HepG2 (cell line): ENCODE results near the gene IER2. TPM values are rescaled to one million over a fixed set of nuclear protein-coding genes. Genes with fewer than 3 reads are reported as not detected.

Source experiments
- AHDC1 ChIP-seq: sonication (generic); formaldehyde crosslinking; IDR thresholded peaks from 2 replicates; pipeline ENCODE4 v1.5.1; 2020; ENCODE audit warnings: mild to moderate bottlenecking, missing genetic modification reagents, borderline replicate concordance
- ERF ChIP-seq: IDR thresholded peaks from 2 replicates; pipeline ENCODE4 v1.6.1; 2018; ENCODE audit warnings: missing biosample characterization, missing genetic modification reagents
- FOSL2 ChIP-seq: sonication (generic); formaldehyde crosslinking; IDR thresholded peaks from 2 replicates; pipeline ENCODE4 v1.4.0; 2020; ENCODE audit warnings: missing genetic modification reagents
- FOXO1 ChIP-seq: sonication (generic); formaldehyde crosslinking; IDR thresholded peaks from 2 replicates; pipeline ENCODE4 v1.4.0; 2020; ENCODE audit warnings: missing genetic modification reagents
- GFI1 ChIP-seq: sonication (generic); formaldehyde crosslinking; IDR thresholded peaks from 2 replicates; pipeline ENCODE4 v1.5.0; 2020; ENCODE audit warnings: missing genetic modification reagents, mild to moderate bottlenecking, borderline replicate concordance
- MAFK ChIP-seq, 2 experiments: IDR thresholded peaks in 1 of 2; conservative IDR thresholded peaks in 1 of 2; 2 replicates each; pipeline ENCODE4 v1.6.1; 2011; ENCODE audit warnings: improper control_type of control experiment in 2 of 2, low read length in 2 of 2
- MIER2 ChIP-seq: IDR thresholded peaks from 2 replicates; pipeline ENCODE4 v1.6.1; 2016; ENCODE audit warnings: missing biosample characterization, missing genetic modification reagents
- NFYB ChIP-seq: sonication (generic); formaldehyde crosslinking; IDR thresholded peaks from 2 replicates; pipeline ENCODE4 v1.4.0; 2020; ENCODE audit warnings: missing genetic modification reagents
- PAXIP1 ChIP-seq: sonication (generic); formaldehyde crosslinking; conservative IDR thresholded peaks from 2 replicates; pipeline ENCODE4 v1.4.0; 2020; ENCODE audit warnings: mild to moderate bottlenecking, missing genetic modification reagents, moderate library complexity
- POLR2AphosphoS5 ChIP-seq: IDR thresholded peaks from 2 replicates; pipeline ENCODE4 v1.6.1; 2012; ENCODE audit warnings: low read depth, low read length
- ZBTB26 ChIP-seq: IDR thresholded peaks from 2 replicates; pipeline ENCODE4 v1.6.1; 2016; ENCODE audit warnings: missing compliant biosample characterization, missing genetic modification reagents, borderline replicate concordance
- ZBTB8A ChIP-seq: sonication (generic); formaldehyde crosslinking; IDR thresholded peaks from 2 replicates; pipeline ENCODE4 v1.4.0; 2020; ENCODE audit warnings: mild to moderate bottlenecking, low read depth, missing genetic modification reagents, borderline replicate concordance
- ZMYM2 ChIP-seq: sonication (generic); formaldehyde crosslinking; IDR thresholded peaks from 2 replicates; pipeline ENCODE4 v1.8.0; 2022; ENCODE audit warnings: mild to moderate bottlenecking, missing genetic modification reagents
- ZNF512B ChIP-seq: sonication (generic); formaldehyde crosslinking; IDR thresholded peaks from 2 replicates; pipeline ENCODE4 v1.5.1; 2020; ENCODE audit warnings: missing genetic modification reagents, mild to moderate bottlenecking, borderline replicate concordance
- ZNF550 ChIP-seq: sonication (generic); formaldehyde crosslinking; IDR thresholded peaks from 2 replicates; pipeline ENCODE4 v1.4.0; 2020; ENCODE audit warnings: mild to moderate bottlenecking, missing genetic modification reagents, borderline replicate concordance
- polyA plus RNA-seq, 8 experiments: library from polyadenylated mRNA; depleted of rRNA in 3 of 8; stranded (reverse) in 7 of 8; unstranded in 1 of 8; fragments of >200 nt; fragmentation: Illumina TruSeq in 4 of 8; extraction: Trizol in 4 of 8; gene quantifications; 2 replicates each; pipeline versions ENCODE4 v1.2.1 to v1.2.3, GENCODE V29; 2011 to 2016; ENCODE audit warnings: low read depth in 4 of 8, missing spikeins in 1 of 8, mixed read lengths in 1 of 8; ENCODE audit not compliant: insufficient read depth in 1 of 8
- total RNA-seq, 5 experiments: library from RNA; depleted of rRNA; stranded (reverse); fragments of >200 nt; fragmentation: Illumina TruSeq; extraction: Trizol; gene quantifications; 2 replicates each; pipeline ENCODE4 v1.2.3, GENCODE V29; 2016; ENCODE audit warnings: low read depth in 1 of 5

Gene IER2
- total and polyA plus RNA-seq, 2 of the 13 experiments (the other 11 are each of a cell fraction or from before 2014, with no cell fraction given) = 10.1 to 14.3 TPM

GRCh38 chr19:13162724-13163608 is 12.8 kb downstream of the IER2 start (continued):
- TF ChIP-seq PAXIP1 (CRISPR knock-in tag) (peak; percentile 93), FOXO1 (CRISPR knock-in tag) (peak; percentile 82), ZMYM2 (CRISPR knock-in tag) (peak; percentile 99), GFI1 (0 out of 2 replicates have a peak, but pooled peaks have one; percentile 19), NFYB (CRISPR knock-in tag) (peak; percentile 65), ZNF550 (CRISPR knock-in tag) (no peak), MIER2 (CRISPR knock-in tag) (no peak), MAFK (conservative IDR thresholded peaks at IDR 0.05 in 1 of 2, IDR thresholded peaks at IDR 0.05 in 1 of 2; ENCODE audit: low read length in 2 of 2) (no peak), FOSL2 (CRISPR knock-in tag) (no peak; the same call in 1 of the 2 replicates), ZBTB26 (CRISPR knock-in tag) (peak; percentile 95), ZNF512B (CRISPR knock-in tag) (no peak), ERF (CRISPR knock-in tag) (peak; percentile 93), POLR2AphosphoS5 (peak; percentile 77), AHDC1 (peak; percentile 59; the same call in 1 of the 2 replicates), ZBTB8A (CRISPR knock-in tag) (no peak)
